Calu3 (cell line): Measurements from ENCODE around the gene HMGXB4. TPM values are rescaled to one million over a fixed set of nuclear protein-coding genes. Genes with fewer than 3 reads are reported as not detected.

Experiments used
- BruUV-seq: library from RNA; stranded (reverse); fragments of 400-500 nt; replicated peaks from 2 replicates; lab custom pipeline; 2021; lab: Mats Ljungman, UMichigan
- CTCF ChIA-PET: fragments of 300-600 bp; sonication (Branson Sonifier 250); formaldehyde crosslinking; loops from one replicate; lab custom pipeline; 2022; ENCODE audit warnings: antibody characterized with exemption; lab: Charles Lee
- DNase-seq: peaks from one replicate; pipeline ENCODE4 v3.0.0; 2022
- H3K27ac Mint-ChIP-seq: one replicate; pipeline ENCODE4 v1.8.0; 2022; ENCODE audit warnings: mixed read lengths; ENCODE audit not compliant: unreplicated experiment
- H3K27me3 Mint-ChIP-seq: one replicate; pipeline ENCODE4 v1.8.0; 2022; ENCODE audit warnings: mixed read lengths; ENCODE audit not compliant: unreplicated experiment
- H3K36me3 Mint-ChIP-seq: one replicate; pipeline ENCODE4 v1.8.0; 2022; ENCODE audit warnings: mild to moderate bottlenecking, moderate library complexity, mixed read lengths; ENCODE audit not compliant: insufficient read depth, unreplicated experiment
- H3K4me1 Mint-ChIP-seq: one replicate; pipeline ENCODE4 v1.8.0; 2022; ENCODE audit warnings: mild to moderate bottlenecking, low read depth, mixed read lengths; ENCODE audit not compliant: unreplicated experiment
- H3K4me3 Mint-ChIP-seq: one replicate; pipeline ENCODE4 v1.8.0; 2022; ENCODE audit warnings: mild to moderate bottlenecking, low read depth, moderate library complexity, mixed read lengths; ENCODE audit not compliant: unreplicated experiment
- H3K9me3 Mint-ChIP-seq: one replicate; pipeline ENCODE4 v1.8.0; 2022; ENCODE audit warnings: low read depth, mixed read lengths; ENCODE audit not compliant: unreplicated experiment
- intact Hi-C: fragments of 100-400 bp; cut with micrococcal nuclease; formaldehyde crosslinking; loops from one replicate; pipeline ENCODE4 v1.10.0; 2022; ENCODE audit not compliant: unreplicated experiment
- total RNA-seq: library from RNA; stranded (reverse); gene quantifications from 2 replicates; pipeline ENCODE4 v1.2.3, GENCODE V29; 2022
- TF ChIP-seq, protein P1 (sequence below): fragments of 200-600 bp; IDR thresholded peaks from one replicate; pipeline ENCODE4 v1.8.0; 2022; ENCODE audit warnings: antibody characterized with exemption; ENCODE audit not compliant: unreplicated experiment

HMGXB4 gene
- total RNA-seq, 1 experiment from 2014 or later, result 37.5 TPM

DNA sequence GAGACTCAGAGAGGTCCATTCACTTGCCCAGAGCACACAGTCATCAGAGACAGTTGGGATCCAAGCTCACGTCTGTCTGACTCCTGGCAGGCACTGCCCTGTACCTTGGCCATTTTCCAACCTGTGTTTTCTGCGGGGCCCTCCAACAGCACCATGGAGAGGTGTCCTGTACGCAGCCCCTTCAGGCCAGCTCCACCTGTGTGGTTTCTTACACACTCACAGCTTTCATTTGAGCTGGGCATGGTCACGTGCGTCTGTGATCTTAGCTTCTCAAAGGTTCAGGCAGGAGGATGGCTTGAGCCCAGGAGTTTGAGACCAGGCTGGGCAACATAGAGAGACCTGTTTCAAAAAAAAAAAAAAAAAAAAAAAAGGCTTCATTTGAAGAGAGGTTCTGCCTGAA lies 66.8 kb downstream of the HMGXB4 start:
- Mint-ChIP-seq H3K27me3 (no peaks in the 10 kb centered on the region), H3K4me3 (no peak overlapping the region), H3K36me3 (peaks cover 40% of the 10 kb centered on the region), H3K9me3 (no peaks in the 10 kb centered on the region), H3K4me1 (no peaks in the 10 kb centered on the region), H3K27ac (no peak overlapping the region)
- no TSS peak for BruUV-seq
- TF ChIP-seq, protein P1, sequence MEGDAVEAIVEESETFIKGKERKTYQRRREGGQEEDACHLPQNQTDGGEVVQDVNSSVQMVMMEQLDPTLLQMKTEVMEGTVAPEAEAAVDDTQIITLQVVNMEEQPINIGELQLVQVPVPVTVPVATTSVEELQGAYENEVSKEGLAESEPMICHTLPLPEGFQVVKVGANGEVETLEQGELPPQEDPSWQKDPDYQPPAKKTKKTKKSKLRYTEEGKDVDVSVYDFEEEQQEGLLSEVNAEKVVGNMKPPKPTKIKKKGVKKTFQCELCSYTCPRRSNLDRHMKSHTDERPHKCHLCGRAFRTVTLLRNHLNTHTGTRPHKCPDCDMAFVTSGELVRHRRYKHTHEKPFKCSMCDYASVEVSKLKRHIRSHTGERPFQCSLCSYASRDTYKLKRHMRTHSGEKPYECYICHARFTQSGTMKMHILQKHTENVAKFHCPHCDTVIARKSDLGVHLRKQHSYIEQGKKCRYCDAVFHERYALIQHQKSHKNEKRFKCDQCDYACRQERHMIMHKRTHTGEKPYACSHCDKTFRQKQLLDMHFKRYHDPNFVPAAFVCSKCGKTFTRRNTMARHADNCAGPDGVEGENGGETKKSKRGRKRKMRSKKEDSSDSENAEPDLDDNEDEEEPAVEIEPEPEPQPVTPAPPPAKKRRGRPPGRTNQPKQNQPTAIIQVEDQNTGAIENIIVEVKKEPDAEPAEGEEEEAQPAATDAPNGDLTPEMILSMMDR, result no peak
- CTCF ChIA-PET, result interaction anchor here (0.7 to 0.9 kb wide), 2 partner anchors 26 to 57 kb away, joined by 6 to 8 read pairs; no protein-coding TSS in a partner anchor
- no peak for DNase-seq
- intact Hi-C loops, result no loop called here

DNA sequence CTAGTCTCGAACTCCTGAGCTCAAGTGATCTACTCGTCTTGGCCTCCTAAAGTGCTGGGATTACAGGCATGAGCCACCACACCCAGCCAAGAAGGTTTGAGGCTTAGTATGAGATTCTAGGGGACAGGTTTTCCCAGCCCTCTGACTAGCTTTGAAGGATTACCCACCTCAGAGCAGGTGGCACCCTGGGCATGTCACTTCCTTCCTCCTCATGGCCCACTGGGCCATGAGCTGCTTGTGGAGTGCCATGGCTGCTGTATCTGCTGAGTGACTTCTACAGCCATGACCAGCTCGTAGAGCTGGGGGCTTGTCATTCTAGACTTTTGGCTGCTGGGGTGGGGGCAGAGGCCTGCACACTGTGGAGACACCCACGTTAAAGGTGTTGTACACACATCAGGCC lies 67.5 kb downstream of the HMGXB4 start:
- intact Hi-C loops, result no loop called here
- no peak for DNase-seq
- Mint-ChIP-seq H3K4me3 (no peak overlapping the region), H3K4me1 (no peaks in the 10 kb centered on the region), H3K27me3 (no peaks in the 10 kb centered on the region), H3K36me3 (peaks cover 43% of the 10 kb centered on the region), H3K27ac (no peak overlapping the region), H3K9me3 (no peaks in the 10 kb centered on the region)
- TF ChIP-seq, protein P1, result no peak
- no TSS peak for BruUV-seq
- CTCF ChIA-PET, result interaction anchor here (0.7 to 0.9 kb wide), 3 partner anchors 12 to 56 kb away, joined by 4 to 8 read pairs (median 6); no protein-coding TSS in a partner anchor

DNA sequence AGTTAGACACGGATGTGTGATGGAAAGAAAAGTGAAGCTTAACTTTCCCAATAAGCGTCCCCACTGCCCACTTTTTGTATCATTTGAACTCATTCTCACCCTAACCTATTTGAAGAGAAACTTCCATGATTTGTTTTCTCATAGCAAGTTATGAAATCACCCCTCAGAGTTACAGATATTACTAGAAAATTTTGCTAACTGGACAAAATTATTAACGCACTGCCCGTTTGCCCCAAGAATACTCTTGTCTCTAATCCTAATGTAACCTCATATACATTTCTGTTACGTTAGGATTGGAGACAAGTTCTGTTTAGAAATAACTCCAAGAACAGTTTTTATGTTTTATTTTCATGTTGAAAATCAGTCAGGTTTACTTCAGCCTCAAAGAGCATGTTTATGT lies 67.9 kb downstream of the HMGXB4 start:
- H3K9me3 Mint-ChIP-seq, result no peaks in the 10 kb centered on the region
- peaks cover 45% of the 10 kb centered on the region for H3K36me3 Mint-ChIP-seq
- CTCF ChIA-PET, result interaction anchor here (0.7 kb wide), 1 partner anchor 12 kb away, joined by 4 read pairs; no protein-coding TSS in a partner anchor
- no TSS peak for BruUV-seq
- no peaks in the 10 kb centered on the region for H3K4me1 Mint-ChIP-seq
- intact Hi-C loops, result no loop called here
- H3K4me3 Mint-ChIP-seq, result no peak overlapping the region
- no peak for DNase-seq
- H3K27me3 Mint-ChIP-seq, result no peaks in the 10 kb centered on the region
- H3K27ac Mint-ChIP-seq, result no peak overlapping the region
- TF ChIP-seq, protein P1, result no peak

DNA sequence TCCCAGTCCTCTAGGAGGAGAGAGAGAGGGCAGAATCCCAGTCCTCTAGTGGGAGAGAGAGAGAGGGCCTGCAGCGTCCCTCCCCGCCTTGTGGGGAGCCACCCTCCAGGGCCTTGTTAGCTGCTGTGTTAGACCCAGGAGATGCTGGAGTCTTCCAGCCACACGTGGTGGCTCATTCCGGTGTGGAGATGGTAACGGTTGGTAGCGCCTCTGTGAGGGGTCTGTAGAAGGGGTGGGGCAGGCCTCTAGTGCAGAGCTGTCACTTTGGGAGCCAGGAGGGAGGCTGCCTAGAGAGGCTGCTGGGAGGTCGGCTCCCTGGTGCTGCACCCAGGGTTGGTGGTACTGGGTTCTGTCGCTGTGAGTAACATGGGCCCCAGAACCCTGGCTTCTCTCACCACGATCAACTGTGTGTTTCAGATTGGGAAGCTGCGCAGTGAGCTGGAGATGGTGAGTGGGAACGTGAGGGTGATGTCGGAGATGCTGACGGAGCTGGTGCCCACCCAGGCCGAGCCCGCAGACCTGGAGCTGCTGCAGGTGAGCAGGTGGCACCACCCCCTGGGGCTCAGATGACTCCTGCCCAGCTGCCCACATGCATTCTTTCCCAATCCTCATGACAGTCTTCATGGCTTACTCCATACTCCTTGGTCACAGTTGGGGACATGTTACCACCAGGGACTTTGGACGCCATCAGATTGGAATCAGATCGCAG lies 69.7 kb downstream of the HMGXB4 start:
- Mint-ChIP-seq H3K27me3 (no peaks in the 10 kb centered on the region), H3K27ac (no peak overlapping the region), H3K36me3 (peaks cover 53% of the 10 kb centered on the region), H3K4me3 (no peak overlapping the region), H3K4me1 (no peaks in the 10 kb centered on the region), H3K9me3 (no peaks in the 10 kb centered on the region)
- no TSS peak for BruUV-seq
- intact Hi-C loops, result no loop called here
- TF ChIP-seq, protein P1, result no peak
- CTCF ChIA-PET, result no interaction called here
- DNase-seq, result no peak
